GM12891 (cell line): Measurements from ENCODE around the gene HMGCS2.

Experiments
- PAX5 ChIP-seq: IDR thresholded peaks from 2 replicates; pipeline ENCODE4 v1.6.1; 2011; ENCODE audit warnings: low read length, moderate library complexity, mild to moderate bottlenecking; ENCODE audit not compliant: insufficient read depth, severe bottlenecking
- POLR2A ChIP-seq: IDR thresholded peaks from 2 replicates; pipeline ENCODE4 v1.6.1; 2011; ENCODE audit warnings: low read depth, low read length, control low read depth
- POLR2AphosphoS5 ChIP-seq: IDR thresholded peaks from 2 replicates; pipeline ENCODE4 v1.6.1; 2011; ENCODE audit warnings: low read depth, low read length, control low read depth
- POU2F2 ChIP-seq: IDR thresholded peaks from 2 replicates; pipeline ENCODE4 v1.6.1; 2011; ENCODE audit warnings: low read depth, mild to moderate bottlenecking, control low read depth, low read length, moderate library complexity
- TAF1 ChIP-seq: IDR thresholded peaks from 2 replicates; pipeline ENCODE4 v1.6.1; 2011; ENCODE audit warnings: low read depth, low read length, control low read depth

GRCh38 chr1:119778886-119779560 lies 10.3 kb upstream of the HMGCS2 start:
- TF ChIP-seq POLR2A: no peak
- no peak for TF ChIP-seq TAF1
- TF ChIP-seq PAX5: no peak
- TF ChIP-seq POLR2AphosphoS5: no peak
- no peak for TF ChIP-seq POU2F2
